Fibroblast of lung (primary cell): Measurements from ENCODE around the gene PIP4K2B. TPM values are rescaled to one million over a fixed set of nuclear protein-coding genes. Genes with fewer than 3 reads are reported as not detected.

Experiments used
- DNase-seq, 2 donors: peaks; one replicate each; pipeline versions ENCODE4 v3.0.0 to v3.0.0-alpha.2; 2010; ENCODE audit warnings: low read depth in 2 of 2
- H2AFZ ChIP-seq: 2 replicates; pipeline ENCODE4 v1.5.1; 2012; ENCODE audit warnings: low read length, control low read depth, inconsistent platforms
- H3K27ac ChIP-seq: 2 replicates; pipeline ENCODE4 v1.5.1; 2011; ENCODE audit warnings: low read length, control low read depth; ENCODE audit not compliant: insufficient read depth
- H3K27me3 ChIP-seq: 2 replicates; pipeline ENCODE4 v1.5.1; 2011; ENCODE audit warnings: mild to moderate bottlenecking, low read length; ENCODE audit not compliant: control insufficient read depth, insufficient read depth
- H3K36me3 ChIP-seq: 2 replicates; pipeline ENCODE4 v1.5.1; 2011; ENCODE audit warnings: low read length; ENCODE audit not compliant: control insufficient read depth, insufficient read depth
- H3K4me1 ChIP-seq: 2 replicates; pipeline ENCODE4 v1.5.1; 2011; ENCODE audit warnings: low read length; ENCODE audit not compliant: control insufficient read depth, insufficient read depth; ENCODE audit errors: extremely low read depth
- H3K4me2 ChIP-seq: 2 replicates; pipeline ENCODE4 v1.5.1; 2011; ENCODE audit warnings: low read length, control low read depth; ENCODE audit not compliant: insufficient read depth; ENCODE audit errors: extremely low read depth
- H3K4me3 ChIP-seq, 4 experiments: fragments of 200-600 bp in 1 of 4; sonication (generic) in 1 of 4; replicated peaks in 1 of 4; 2 replicates each; pipeline ENCODE4 v1.5.1; 2011 to 2016; ENCODE audit warnings: low read length in 4 of 4, low read depth in 3 of 4, mild to moderate bottlenecking in 3 of 4, control low read depth in 2 of 4, inconsistent platforms in 1 of 4, mixed read lengths in 1 of 4; ENCODE audit not compliant: insufficient read depth in 1 of 4; ENCODE audit errors: control extremely low read depth in 1 of 4
- H3K79me2 ChIP-seq: 2 replicates; pipeline ENCODE4 v1.5.1; 2012; ENCODE audit warnings: mild to moderate bottlenecking, low read length, inconsistent platforms; ENCODE audit not compliant: control insufficient read depth, insufficient read depth
- H3K9ac ChIP-seq: 2 replicates; pipeline ENCODE4 v1.5.1; 2011; ENCODE audit warnings: mild to moderate bottlenecking, low read length, control low read depth; ENCODE audit not compliant: insufficient read depth
- H3K9me3 ChIP-seq: 2 replicates; pipeline ENCODE4 v1.5.1; 2012; ENCODE audit warnings: low read depth, low read length; ENCODE audit not compliant: control insufficient read depth, insufficient read depth
- H4K20me1 ChIP-seq: 2 replicates; pipeline ENCODE4 v1.5.1; 2011; ENCODE audit warnings: low read length; ENCODE audit not compliant: control insufficient read depth, insufficient read depth; ENCODE audit errors: extremely low read depth
- EZH2 ChIP-seq: IDR thresholded peaks from 2 replicates; pipeline ENCODE4 v1.5.1; 2012; ENCODE audit warnings: low read length, control low read depth, mild to moderate bottlenecking; ENCODE audit errors: missing control alignments
- polyA plus RNA-seq, 2 donors: library from polyadenylated mRNA; depleted of rRNA in 1 of 2; stranded (reverse) in 1 of 2; unstranded in 1 of 2; fragments of >200 nt; gene quantifications; 2 replicates each; pipeline ENCODE4 v1.2.1, GENCODE V29; 2011 to 2012; ENCODE audit warnings: missing spikeins in 1 of 2
- total RNA-seq: library from RNA; depleted of rRNA; stranded (reverse); fragments of >200 nt; gene quantifications from 2 replicates; pipeline ENCODE4 v1.2.1, GENCODE V29; 2014
- TF ChIP-seq, protein P1 (sequence below), 2 donors: IDR thresholded peaks in 1 of 2; conservative IDR thresholded peaks in 1 of 2; 1 replicate in 1 of 2; 2 replicates in 1 of 2; pipeline ENCODE4 v1.5.1; 2011 to 2012; ENCODE audit warnings: low read length in 2 of 2, control low read depth in 1 of 2, inconsistent platforms in 1 of 2, low read depth in 1 of 2, mild to moderate bottlenecking in 1 of 2

Gene PIP4K2B
- total and polyA plus RNA-seq, 2 donors (not counting 1 experiment from before 2014, with no cell fraction given), result 30.6 to 43.8 TPM

GRCh38 chr17:38724337-38724988 lies 74.9 kb downstream of the PIP4K2B start:
- H3K27me3 ChIP-seq, result no peaks in the 10 kb centered on the region
- no peaks in the 10 kb centered on the region for H3K79me2 ChIP-seq
- peaks cover 12% of the 10 kb centered on the region for H3K36me3 ChIP-seq
- DNase-seq, result no peak
- H3K9me3 ChIP-seq, result no peaks in the 10 kb centered on the region
- no peak overlapping the region for H3K9ac ChIP-seq
- no peaks in the 10 kb centered on the region for H4K20me1 ChIP-seq
- H3K4me2 ChIP-seq, result no peak overlapping the region
- no peak for TF ChIP-seq EZH2
- TF ChIP-seq, protein P1, sequence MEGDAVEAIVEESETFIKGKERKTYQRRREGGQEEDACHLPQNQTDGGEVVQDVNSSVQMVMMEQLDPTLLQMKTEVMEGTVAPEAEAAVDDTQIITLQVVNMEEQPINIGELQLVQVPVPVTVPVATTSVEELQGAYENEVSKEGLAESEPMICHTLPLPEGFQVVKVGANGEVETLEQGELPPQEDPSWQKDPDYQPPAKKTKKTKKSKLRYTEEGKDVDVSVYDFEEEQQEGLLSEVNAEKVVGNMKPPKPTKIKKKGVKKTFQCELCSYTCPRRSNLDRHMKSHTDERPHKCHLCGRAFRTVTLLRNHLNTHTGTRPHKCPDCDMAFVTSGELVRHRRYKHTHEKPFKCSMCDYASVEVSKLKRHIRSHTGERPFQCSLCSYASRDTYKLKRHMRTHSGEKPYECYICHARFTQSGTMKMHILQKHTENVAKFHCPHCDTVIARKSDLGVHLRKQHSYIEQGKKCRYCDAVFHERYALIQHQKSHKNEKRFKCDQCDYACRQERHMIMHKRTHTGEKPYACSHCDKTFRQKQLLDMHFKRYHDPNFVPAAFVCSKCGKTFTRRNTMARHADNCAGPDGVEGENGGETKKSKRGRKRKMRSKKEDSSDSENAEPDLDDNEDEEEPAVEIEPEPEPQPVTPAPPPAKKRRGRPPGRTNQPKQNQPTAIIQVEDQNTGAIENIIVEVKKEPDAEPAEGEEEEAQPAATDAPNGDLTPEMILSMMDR (conservative IDR thresholded peaks at IDR 0.05 in 1 of 2, IDR thresholded peaks at IDR 0.05 in 1 of 2; ENCODE audit: low read depth in 1 of 2, low read length in 2 of 2), result no peak
- H2AFZ ChIP-seq, result no peak overlapping the region
- H3K4me1 ChIP-seq, result no peaks in the 10 kb centered on the region
- no peak overlapping the region for H3K27ac ChIP-seq
- H3K4me3 ChIP-seq, result no peak overlapping the region

DNA sequence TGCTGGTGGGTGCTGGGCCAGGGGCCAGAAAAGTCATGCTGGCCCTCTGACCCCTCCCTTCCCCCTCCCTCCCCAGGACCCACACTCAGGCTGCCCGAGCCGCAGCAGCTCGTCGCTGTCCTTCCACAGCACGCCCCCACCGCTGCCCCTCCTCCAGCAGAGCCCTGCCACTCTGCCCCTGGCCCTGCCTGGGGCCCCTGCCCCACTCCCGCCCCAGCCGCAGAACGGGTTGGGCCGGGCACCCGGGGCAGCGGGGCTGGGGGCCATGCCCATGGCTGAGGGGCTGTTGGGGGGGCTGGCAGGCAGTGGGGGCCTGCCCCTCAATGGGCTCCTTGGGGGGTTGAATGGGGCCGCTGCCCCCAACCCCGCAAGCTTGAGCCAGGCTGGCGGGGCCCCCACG lies 77.6 kb downstream of the PIP4K2B start:
- no peaks in the 10 kb centered on the region for H3K79me2 ChIP-seq

GRCh38 chr17:38720941-38721340 lies 78.4 kb downstream of the PIP4K2B start:
- no peaks in the 10 kb centered on the region for H3K79me2 ChIP-seq
- H3K27ac ChIP-seq, result no peak overlapping the region
- DNase-seq, result no peak
- H3K4me2 ChIP-seq, result no peak overlapping the region
- no peaks in the 10 kb centered on the region for H3K9me3 ChIP-seq
- H3K9ac ChIP-seq, result no peak overlapping the region
- H3K27me3 ChIP-seq, result no peaks in the 10 kb centered on the region
- no peak overlapping the region for H2AFZ ChIP-seq
- no peaks in the 10 kb centered on the region for H4K20me1 ChIP-seq
- H3K4me3 ChIP-seq, result no peak overlapping the region
- peaks cover 12% of the 10 kb centered on the region for H3K36me3 ChIP-seq
- H3K4me1 ChIP-seq, result no peaks in the 10 kb centered on the region
- no peak for TF ChIP-seq EZH2
- TF ChIP-seq, protein P1 (conservative IDR thresholded peaks at IDR 0.05 in 1 of 2, IDR thresholded peaks at IDR 0.05 in 1 of 2; ENCODE audit: low read depth in 1 of 2, low read length in 2 of 2), result no peak

More for the DNA sequence above, 77.6 kb downstream of the PIP4K2B start:
- no peak for DNase-seq
- H3K4me2 ChIP-seq, result no peak overlapping the region
- peaks cover 12% of the 10 kb centered on the region for H3K36me3 ChIP-seq
- no peak overlapping the region for H3K4me3 ChIP-seq
- TF ChIP-seq, protein P1 (conservative IDR thresholded peaks at IDR 0.05 in 1 of 2, IDR thresholded peaks at IDR 0.05 in 1 of 2; ENCODE audit: low read depth in 1 of 2, low read length in 2 of 2), result no peak
- TF ChIP-seq EZH2, result no peak
- no peaks in the 10 kb centered on the region for H3K4me1 ChIP-seq
- no peaks in the 10 kb centered on the region for H4K20me1 ChIP-seq
- no peak overlapping the region for H3K9ac ChIP-seq
- H3K27ac ChIP-seq, result no peak overlapping the region
- H2AFZ ChIP-seq, result no peak overlapping the region
- no peaks in the 10 kb centered on the region for H3K9me3 ChIP-seq
- H3K27me3 ChIP-seq, result no peaks in the 10 kb centered on the region
